Prostate gland (tissue), 2 donors: ENCODE measurements around the gene RGS9. TPM values are rescaled to one million over a fixed set of nuclear protein-coding genes. Genes with fewer than 3 reads are reported as not detected.
"Not testable (repeated sequence)": the region's sequence is repeated elsewhere in the genome, so short reads cannot be mapped to it uniquely, and the experiment has no call there.

ENCODE experiments used
- DNase-seq: peaks from one replicate; pipeline ENCODE4 v3.0.0-alpha.2; 2019; ENCODE audit warnings: low spot score
- H3K27ac ChIP-seq, 2 donors: fragments of 200-600 bp; sonication (generic); 2 replicates each; pipeline ENCODE4 v1.5.1; 2017 to 2019
- H3K27me3 ChIP-seq: fragments of 200-600 bp; sonication (generic); replicated peaks from 2 replicates; pipeline ENCODE4 v1.5.1; 2019; ENCODE audit not compliant: insufficient read depth
- H3K36me3 ChIP-seq, 2 donors: fragments of 200-600 bp; sonication (generic); 1 replicate in 1 of 2; 2 replicates in 1 of 2; pipeline versions ENCODE4 v1.5.1 to v1.8.1; 2017 to 2019
- H3K4me1 ChIP-seq: fragments of 200-600 bp; sonication (generic); replicated peaks from 2 replicates; pipeline ENCODE4 v1.5.1; 2019
- H3K4me3 ChIP-seq, 2 donors: fragments of 200-600 bp; sonication (generic); 2 replicates each; pipeline ENCODE4 v1.5.1; 2017 to 2019
- H3K9me3 ChIP-seq: fragments of 200-600 bp; sonication (generic); 2 replicates; pipeline ENCODE4 v1.5.1; 2017
- CTCF ChIP-seq, 4 experiments: fragments of 200-600 bp in 2 of 4; fragments of 450-650 bp in 2 of 4; sonication (generic) in 2 of 4; IDR thresholded peaks; 1 replicate in 3 of 4; 2 replicates in 1 of 4; pipeline ENCODE4 v1.5.1; 2016 to 2019; ENCODE audit warnings: antibody characterized with exemption in 4 of 4, mild to moderate bottlenecking in 2 of 4, moderate library complexity in 2 of 4
- POLR2A ChIP-seq: fragments of 450-650 bp; IDR thresholded peaks from one replicate; pipeline ENCODE4 v1.6.1; 2016; ENCODE audit warnings: antibody characterized with exemption, mild to moderate bottlenecking
- POLR2AphosphoS5 ChIP-seq: sonication (generic); formaldehyde crosslinking; IDR thresholded peaks from one replicate; pipeline ENCODE4 v1.6.1; 2017; ENCODE audit warnings: antibody characterized with exemption
- WGBS: methylation state at CpG from one replicate; pipeline ENCODE4 v1.1.5; 2018; 5-methylcytosine and 5-hydroxymethylcytosine counted together
- intact Hi-C: fragments of 100-400 bp; cut with DNase I; formaldehyde crosslinking; loops from one replicate; pipeline ENCODE4 v1.14.2; 2022
- total RNA-seq, 2 donors: library from RNA; depleted of rRNA; stranded (reverse); fragments of >200 nt; gene quantifications; one replicate each; pipeline ENCODE4 v1.1.0, GENCODE V29; 2016

RGS9 gene
- 1 to 10 TPM; 7.9 to 9.3 TPM for total RNA-seq

GRCh38 chr17:65137021-65137939 is at the start of gene RGS9:
Gene RGS9, plus strand, starts transcription at chr17:65137370. Its CDS starts 171 bp downstream, at chr17:65137541.
- DNase-seq = peak; percentile 80
- Histone ChIP-seq H3K9me3 (no peaks in the 10 kb centered on the region), H3K4me3 (peak within 1 kb of the TSS; percentile 21 to 36), H3K4me1 (no peaks in the 10 kb centered on the region), H3K27me3 (no peaks in the 10 kb centered on the region), H3K27ac (no peak within 1 kb of the TSS), H3K36me3 (no peaks in the 10 kb centered on the region)
- 4% methylated on average over 38 of the region's 56 CpGs for WGBS
- TF ChIP-seq POLR2AphosphoS5 = no peak
- peak; percentile 93 to 99 (median 96) for TF ChIP-seq CTCF (IDR thresholded peaks at IDR 0.05)
- TF ChIP-seq POLR2A = no peak
- intact Hi-C loops = loop anchor here (5.0 kb wide), 1 partner anchor 45 kb away; no protein-coding TSS in a partner anchor

- 59% methylated on average over 4 of the region's 4 CpGs for WGBS
- H3K4me1 ChIP-seq = no peaks in the 10 kb centered on the region
- TF ChIP-seq POLR2A (no peak), CTCF (IDR thresholded peaks at IDR 0.05) (no peak), POLR2AphosphoS5 (no peak)
- H3K36me3 ChIP-seq = no peaks in the 10 kb centered on the region
- H3K9me3 ChIP-seq = no peaks in the 10 kb centered on the region
- DNase-seq = no peak
- intact Hi-C loops = no loop called here
- H3K27ac ChIP-seq = no peak overlapping the region
- no peak overlapping the region for H3K4me3 ChIP-seq
- H3K27me3 ChIP-seq = no peaks in the 10 kb centered on the region
Observed at GRCh38 chr17:65088621-65089360, 48.4 kb upstream of the RGS9 start.

GRCh38 chr17:65092262-65092661 is 44.9 kb upstream of the RGS9 start:
- Histone ChIP-seq H3K36me3 (no peaks in the 10 kb centered on the region), H3K9me3 (no peaks in the 10 kb centered on the region), H3K27me3 (no peaks in the 10 kb centered on the region), H3K27ac (no peak overlapping the region), H3K4me3 (no peak overlapping the region), H3K4me1 (no peaks in the 10 kb centered on the region)
- no peak for DNase-seq
- intact Hi-C loops = no loop called here
- WGBS = 31% methylated on average over 3 of the region's 3 CpGs
- TF ChIP-seq POLR2AphosphoS5 (no peak), POLR2A (no peak), CTCF (IDR thresholded peaks at IDR 0.05) (no peak)

- H3K4me3 ChIP-seq, intact Hi-C loops, H3K36me3 ChIP-seq, H3K4me1 ChIP-seq, DNase-seq, H3K9me3 ChIP-seq, H3K27ac ChIP-seq, H3K27me3 ChIP-seq: not testable (repeated sequence)
- WGBS = 94% methylated on average over 15 of the region's 15 CpGs
Observed at GRCh38 chr17:65092721-65093356, 44.3 kb upstream of the RGS9 start.

- no peak overlapping the region for H3K4me3 ChIP-seq
- H3K4me1 ChIP-seq = no peaks in the 10 kb centered on the region
- DNase-seq = no peak
- no peaks in the 10 kb centered on the region for H3K36me3 ChIP-seq
- no peaks in the 10 kb centered on the region for H3K9me3 ChIP-seq
- TF ChIP-seq CTCF (IDR thresholded peaks at IDR 0.05) (no peak), POLR2AphosphoS5 (no peak), POLR2A (no peak)
- WGBS = 95% methylated on average over 7 of the region's 7 CpGs
- intact Hi-C loops = no loop called here
- no peaks in the 10 kb centered on the region for H3K27me3 ChIP-seq
- no peak overlapping the region for H3K27ac ChIP-seq
Observed at GRCh38 chr17:65093930-65094329, 43.2 kb upstream of the RGS9 start.
